SK-N-SH (cell line): Measurements from ENCODE around the gene TMEM144. TPM values are rescaled to one million over a fixed set of nuclear protein-coding genes. Genes with fewer than 3 reads are reported as not detected.

ENCODE experiments used
- CTCF ChIA-PET: fragments of 300-600, 350-600 bp; formaldehyde crosslinking; extraction: SDS; loops from one replicate; lab custom pipeline; 2021; lab: Yijun Ruan, JAX
- POLR2A ChIA-PET: fragments of 350-600 bp; sonication (Branson Sonifier 250); formaldehyde crosslinking; extraction: SDS; loops from one replicate; lab custom pipeline; 2020; ENCODE audit warnings: antibody characterized with exemption, inconsistent platforms; lab: Yijun Ruan, JAX
- DNase-seq: peaks from one replicate; pipeline ENCODE4 v3.0.0; 2012
- H2AFZ ChIP-seq: fragments of 200-600 bp; sonication (generic); 2 replicates; pipeline ENCODE4 v1.8.1; 2016; ENCODE audit warnings: antibody characterized with exemption, mild to moderate bottlenecking, low read depth
- H3F3A ChIP-seq: fragments of 200-600 bp; sonication (generic); replicated peaks from 2 replicates; pipeline ENCODE3; 2016; ENCODE audit warnings: antibody characterized with exemption, mild to moderate bottlenecking; ENCODE audit not compliant: insufficient read depth
- H3K27ac ChIP-seq, 2 experiments: fragments of 200-500 bp in 1 of 2; fragments of 200-600 bp in 1 of 2; sonication (Bioruptor generic) in 1 of 2; sonication (generic), shearing (Covaris generic) in 1 of 2; 2 replicates each; pipeline versions ENCODE4 v1.5.1 to v1.6.1; 2014 to 2016; ENCODE audit warnings: low read depth in 2 of 2, inconsistent platforms in 1 of 2, low read length in 1 of 2, mild to moderate bottlenecking in 1 of 2, mixed read lengths in 1 of 2
- H3K27me3 ChIP-seq: fragments of 200-600 bp; sonication (generic), shearing (Covaris generic); 2 replicates; pipeline ENCODE4 v1.6.1; 2016; ENCODE audit warnings: mixed run types; ENCODE audit not compliant: insufficient read depth
- H3K36me3 ChIP-seq, 2 experiments: fragments of 200-500 bp in 1 of 2; fragments of 200-600 bp in 1 of 2; sonication (Bioruptor generic) in 1 of 2; sonication (generic) in 1 of 2; replicated peaks in 1 of 2; 2 replicates each; pipeline versions ENCODE3 to v1.5.1; 2014 to 2016; ENCODE audit warnings: low read length in 1 of 2, mild to moderate bottlenecking in 1 of 2; ENCODE audit not compliant: insufficient read depth in 2 of 2, control insufficient read depth in 1 of 2
- H3K4me1 ChIP-seq, 2 experiments: fragments of 200-500 bp in 1 of 2; fragments of 200-600 bp in 1 of 2; sonication (Bioruptor generic) in 1 of 2; sonication (generic), shearing (Covaris generic) in 1 of 2; 2 replicates each; pipeline versions ENCODE4 v1.5.1 to v1.6.1; 2014 to 2016; ENCODE audit warnings: low read depth in 1 of 2, low read length in 1 of 2, mixed run types in 1 of 2; ENCODE audit not compliant: insufficient read depth in 2 of 2, control insufficient read depth in 1 of 2
- H3K4me2 ChIP-seq: fragments of 200-600 bp; sonication (generic), shearing (Covaris generic); 2 replicates; pipeline ENCODE4 v1.6.1; 2017; ENCODE audit warnings: mixed run types
- H3K4me3 ChIP-seq, 2 experiments: fragments of 200-500 bp in 1 of 2; fragments of 200-600 bp in 1 of 2; sonication (Bioruptor generic) in 1 of 2; sonication (generic), shearing (Covaris generic) in 1 of 2; 2 replicates each; pipeline versions ENCODE4 v1.5.1 to v1.8.1; 2014 to 2016; ENCODE audit warnings: low read depth in 2 of 2, inconsistent platforms in 1 of 2, low read length in 1 of 2, mild to moderate bottlenecking in 1 of 2, mixed read lengths in 1 of 2, moderate library complexity in 1 of 2
- H3K79me2 ChIP-seq: fragments of 200-600 bp; sonication (generic); 2 replicates; pipeline ENCODE4 v1.8.1; 2017; ENCODE audit warnings: mild to moderate bottlenecking; ENCODE audit not compliant: insufficient read depth
- H3K9ac ChIP-seq: fragments of 200-600 bp; sonication (generic); 2 replicates; pipeline ENCODE4 v1.6.1; 2017; ENCODE audit warnings: mixed run types
- H3K9me2 ChIP-seq: fragments of 200-600 bp; sonication (generic); 2 replicates; pipeline ENCODE4 v1.6.1; 2017; ENCODE audit warnings: mixed run types
- H3K9me3 ChIP-seq: fragments of 200-600 bp; sonication (generic); 2 replicates; pipeline ENCODE4 v1.6.1; 2017; ENCODE audit warnings: mixed run types, mild to moderate bottlenecking, moderate library complexity
- H4K20me1 ChIP-seq: fragments of 200-600 bp; sonication (generic); 2 replicates; pipeline ENCODE4 v1.6.1; 2017; ENCODE audit warnings: mild to moderate bottlenecking, mixed run types; ENCODE audit not compliant: insufficient read depth
- CHD2 ChIP-seq: fragments of 150-350 bp; IDR thresholded peaks from 2 replicates; pipeline ENCODE4 v1.6.1; 2018; ENCODE audit warnings: low read length; ENCODE audit not compliant: partially characterized antibody
- ELF1 ChIP-seq: IDR thresholded peaks from 2 replicates; pipeline ENCODE4 v1.4.0; 2012
- EZH2phosphoT487 ChIP-seq: fragments of 200-600 bp; sonication (generic); IDR thresholded peaks from 2 replicates; pipeline ENCODE4 v1.6.1; 2017; ENCODE audit warnings: low read depth, mixed run types, mild to moderate bottlenecking, antibody characterized with exemption, moderate library complexity, borderline replicate concordance
- FOXM1 ChIP-seq: IDR thresholded peaks from 2 replicates; pipeline ENCODE4 v1.4.0; 2012; ENCODE audit warnings: low read depth, mild to moderate bottlenecking
- GATA2 ChIP-seq: sonication (generic); formaldehyde crosslinking; IDR thresholded peaks from 2 replicates; pipeline ENCODE4 v1.5.0; 2020; ENCODE audit warnings: mild to moderate bottlenecking, missing genetic modification reagents
- JUND ChIP-seq: IDR thresholded peaks from 2 replicates; pipeline ENCODE4 v1.4.0; 2012
- MEF2A ChIP-seq: IDR thresholded peaks from 2 replicates; pipeline ENCODE4 v1.4.0; 2012; ENCODE audit warnings: low read depth, borderline replicate concordance
- NFIC ChIP-seq: IDR thresholded peaks from 2 replicates; pipeline ENCODE4 v1.4.0; 2012; ENCODE audit warnings: borderline replicate concordance
- RCOR1 ChIP-seq: fragments of 150-350 bp; IDR thresholded peaks from 2 replicates; pipeline ENCODE4 v1.6.1; 2017; ENCODE audit warnings: antibody characterized with exemption, low read length
- RFX5 ChIP-seq: IDR thresholded peaks from 2 replicates; pipeline ENCODE4 v1.6.1; 2012; ENCODE audit warnings: mild to moderate bottlenecking, improper control_type of control experiment, low read length
- SMC3 ChIP-seq: IDR thresholded peaks from 2 replicates; pipeline ENCODE4 v1.6.1; 2012; ENCODE audit warnings: low read depth, low read length, improper control_type of control experiment
- TEAD4 ChIP-seq: IDR thresholded peaks from 2 replicates; pipeline ENCODE4 v1.4.0; 2012; ENCODE audit warnings: mild to moderate bottlenecking, borderline replicate concordance; ENCODE audit not compliant: insufficient read depth
- YY1 ChIP-seq: IDR thresholded peaks from 2 replicates; pipeline ENCODE4 v1.4.0; 2012; ENCODE audit warnings: low read depth, mild to moderate bottlenecking
- WGBS: methylation state at CpG from one replicate; pipeline ENCODE4 v1.1.6; 2017; ENCODE audit warnings: low lambda C conversion rate; 5-methylcytosine and 5-hydroxymethylcytosine counted together
- polyA plus RNA-seq, 3 experiments: library from polyadenylated mRNA; depleted of rRNA; stranded (reverse); fragments of >200 nt; gene quantifications; 2 replicates each; pipeline ENCODE4 v1.2.3, GENCODE V29; 2012
- TF ChIP-seq, protein P1 (sequence below): IDR thresholded peaks from 2 replicates; pipeline ENCODE4 v1.4.0; 2012; ENCODE audit warnings: low read depth
- TF ChIP-seq, protein P2 (sequence below): fragments of 150-350 bp; IDR thresholded peaks from 2 replicates; pipeline ENCODE4 v1.6.1; 2016; ENCODE audit warnings: mild to moderate bottlenecking, low read depth, low read length
- TF ChIP-seq, protein P3 (sequence below): IDR thresholded peaks from 2 replicates; pipeline ENCODE4 v1.4.0; 2012; ENCODE audit warnings: low read depth, borderline replicate concordance
- TF ChIP-seq, protein P4 (sequence below): IDR thresholded peaks from 2 replicates; pipeline ENCODE4 v1.4.0; 2012; ENCODE audit warnings: low read depth, borderline replicate concordance

TMEM144 gene
- polyA plus RNA-seq, 1 of the 3 experiments (the other 2 are of a cell fraction): not detected

DNA sequence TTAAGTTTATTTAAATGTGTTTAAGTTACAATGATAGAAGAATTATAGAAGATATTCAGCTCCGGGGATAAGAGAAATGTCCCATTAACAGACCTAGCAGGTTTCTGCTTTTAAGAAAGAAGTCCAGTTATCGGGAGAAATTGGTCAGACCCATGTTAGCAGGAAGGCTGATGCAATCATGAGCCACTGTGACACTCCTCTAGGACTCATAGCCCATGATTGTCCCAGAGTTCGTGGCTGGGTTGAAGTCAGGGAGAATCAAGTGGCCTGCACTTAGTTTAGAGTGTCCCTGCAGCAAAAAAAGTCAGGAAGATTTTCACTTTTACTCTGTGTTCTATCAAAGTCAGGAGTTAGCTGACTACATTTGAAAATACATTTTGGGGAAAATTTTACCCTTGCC, 72.0 kb downstream of the TMEM144 start:
- TF ChIP-seq, protein P1, sequence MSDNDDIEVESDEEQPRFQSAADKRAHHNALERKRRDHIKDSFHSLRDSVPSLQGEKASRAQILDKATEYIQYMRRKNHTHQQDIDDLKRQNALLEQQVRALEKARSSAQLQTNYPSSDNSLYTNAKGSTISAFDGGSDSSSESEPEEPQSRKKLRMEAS: no peak
- TF ChIP-seq RFX5: no peak
- TF ChIP-seq, protein P2, sequence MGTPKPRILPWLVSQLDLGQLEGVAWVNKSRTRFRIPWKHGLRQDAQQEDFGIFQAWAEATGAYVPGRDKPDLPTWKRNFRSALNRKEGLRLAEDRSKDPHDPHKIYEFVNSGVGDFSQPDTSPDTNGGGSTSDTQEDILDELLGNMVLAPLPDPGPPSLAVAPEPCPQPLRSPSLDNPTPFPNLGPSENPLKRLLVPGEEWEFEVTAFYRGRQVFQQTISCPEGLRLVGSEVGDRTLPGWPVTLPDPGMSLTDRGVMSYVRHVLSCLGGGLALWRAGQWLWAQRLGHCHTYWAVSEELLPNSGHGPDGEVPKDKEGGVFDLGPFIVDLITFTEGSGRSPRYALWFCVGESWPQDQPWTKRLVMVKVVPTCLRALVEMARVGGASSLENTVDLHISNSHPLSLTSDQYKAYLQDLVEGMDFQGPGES: no peak
- no peak for TF ChIP-seq CHD2
- no peak for TF ChIP-seq MEF2A
- no peak for TF ChIP-seq JUND
- TF ChIP-seq, all 33 proteins: peak for 0
- H3K36me3 ChIP-seq: no peaks in the 10 kb centered on the region
- no peak for DNase-seq
- peak overlapping the region; percentile 26 for H2AFZ ChIP-seq
- CTCF ChIA-PET: no interaction called here
- H3K9me2 ChIP-seq: no peaks in the 10 kb centered on the region
- H3K27ac ChIP-seq: no peak overlapping the region
- H3K27me3 ChIP-seq: no peaks in the 10 kb centered on the region
- no peak overlapping the region for H3K4me3 ChIP-seq
- no peaks in the 10 kb centered on the region for H3F3A ChIP-seq
- H3K4me2 ChIP-seq: no peak overlapping the region
- no peak overlapping the region for H3K9ac ChIP-seq
- peaks cover 0 to 3% of the 10 kb centered on the region in 2 experiments; a peak in 2 of 4 replicates for H3K4me1 ChIP-seq
- H3K9me3 ChIP-seq: no peaks in the 10 kb centered on the region
- no peaks in the 10 kb centered on the region for H3K79me2 ChIP-seq
- POLR2A ChIA-PET: no interaction called here
- H4K20me1 ChIP-seq: no peaks in the 10 kb centered on the region
- WGBS: 69% methylated on average over 2 of the region's 3 CpGs

DNA sequence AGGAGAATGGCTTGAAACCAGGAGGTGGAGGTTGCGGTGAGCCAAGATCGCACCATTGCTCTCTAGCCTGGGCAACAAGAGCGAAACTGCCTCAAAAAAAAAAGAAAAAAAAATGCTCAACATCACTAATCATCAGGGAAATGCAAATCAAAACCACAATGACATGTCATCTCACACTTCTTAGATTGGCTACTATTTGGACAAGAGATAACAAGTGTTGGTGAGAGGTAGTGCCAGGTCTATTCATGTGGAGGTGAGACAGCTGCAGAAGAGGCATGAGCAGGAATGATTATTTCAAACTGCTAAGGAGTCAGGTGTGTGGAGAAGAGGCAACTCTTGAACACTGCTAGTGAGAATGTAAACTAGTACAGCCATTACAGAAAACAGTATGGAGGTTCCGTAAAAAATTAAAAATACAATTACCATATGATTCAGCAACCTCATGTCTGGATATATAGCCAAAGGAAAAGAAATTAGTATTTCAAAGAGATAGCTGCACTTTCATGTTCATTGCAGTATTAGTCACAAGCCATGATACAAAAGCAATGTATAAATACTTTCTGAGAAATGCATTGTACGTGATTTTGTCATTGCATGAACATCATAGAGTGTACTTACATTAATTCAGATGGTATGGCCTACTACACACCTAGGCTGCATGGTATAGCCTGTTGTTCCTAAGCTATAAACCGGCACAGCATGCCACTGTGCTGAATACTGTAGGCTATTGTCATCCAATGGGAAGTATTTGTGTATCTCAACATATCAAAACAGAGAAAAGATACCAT, 75.3 kb downstream of the TMEM144 start:
- WGBS: 59% methylated on average over 6 of the region's 6 CpGs
- Histone ChIP-seq H3F3A (no peaks in the 10 kb centered on the region), H3K9me2 (no peaks in the 10 kb centered on the region), H3K27ac (no peak overlapping the region), H3K79me2 (no peaks in the 10 kb centered on the region), H3K4me3 (no peak overlapping the region), H3K4me2 (no peak overlapping the region), H2AFZ (no peak overlapping the region), H3K27me3 (no peaks in the 10 kb centered on the region), H4K20me1 (no peaks in the 10 kb centered on the region), H3K4me1 (peaks cover 0 to 3% of the 10 kb centered on the region in 2 experiments; a peak in 2 of 4 replicates), H3K9me3 (no peaks in the 10 kb centered on the region), H3K36me3 (no peaks in the 10 kb centered on the region), H3K9ac (no peak overlapping the region)
- CTCF ChIA-PET: interaction anchor here (0.5 to 1.0 kb wide), 2 partner anchors 25 to 202 kb away, joined by 3 read pairs; no protein-coding TSS in a partner anchor
- POLR2A ChIA-PET: no interaction called here
- DNase-seq: no peak
- TF ChIP-seq SMC3 (no peak), RCOR1 (no peak), YY1 (no peak), NFIC (no peak), JUND (no peak), ELF1 (no peak), FOXM1 (no peak), GATA2 (CRISPR knock-in tag) (no peak), RFX5 (no peak), TEAD4 (no peak), EZH2phosphoT487 (no peak)
- TF ChIP-seq, protein P3, sequence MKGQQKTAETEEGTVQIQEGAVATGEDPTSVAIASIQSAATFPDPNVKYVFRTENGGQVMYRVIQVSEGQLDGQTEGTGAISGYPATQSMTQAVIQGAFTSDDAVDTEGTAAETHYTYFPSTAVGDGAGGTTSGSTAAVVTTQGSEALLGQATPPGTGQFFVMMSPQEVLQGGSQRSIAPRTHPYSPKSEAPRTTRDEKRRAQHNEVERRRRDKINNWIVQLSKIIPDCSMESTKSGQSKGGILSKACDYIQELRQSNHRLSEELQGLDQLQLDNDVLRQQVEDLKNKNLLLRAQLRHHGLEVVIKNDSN: no peak
- TF ChIP-seq, protein P2: no peak
- TF ChIP-seq, protein P4, sequence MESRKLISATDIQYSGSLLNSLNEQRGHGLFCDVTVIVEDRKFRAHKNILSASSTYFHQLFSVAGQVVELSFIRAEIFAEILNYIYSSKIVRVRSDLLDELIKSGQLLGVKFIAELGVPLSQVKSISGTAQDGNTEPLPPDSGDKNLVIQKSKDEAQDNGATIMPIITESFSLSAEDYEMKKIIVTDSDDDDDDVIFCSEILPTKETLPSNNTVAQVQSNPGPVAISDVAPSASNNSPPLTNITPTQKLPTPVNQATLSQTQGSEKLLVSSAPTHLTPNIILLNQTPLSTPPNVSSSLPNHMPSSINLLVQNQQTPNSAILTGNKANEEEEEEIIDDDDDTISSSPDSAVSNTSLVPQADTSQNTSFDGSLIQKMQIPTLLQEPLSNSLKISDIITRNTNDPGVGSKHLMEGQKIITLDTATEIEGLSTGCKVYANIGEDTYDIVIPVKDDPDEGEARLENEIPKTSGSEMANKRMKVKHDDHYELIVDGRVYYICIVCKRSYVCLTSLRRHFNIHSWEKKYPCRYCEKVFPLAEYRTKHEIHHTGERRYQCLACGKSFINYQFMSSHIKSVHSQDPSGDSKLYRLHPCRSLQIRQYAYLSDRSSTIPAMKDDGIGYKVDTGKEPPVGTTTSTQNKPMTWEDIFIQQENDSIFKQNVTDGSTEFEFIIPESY: no peak
